H1 (cell line): ENCODE results near the gene MGAT5.

ENCODE experiments used
- CHD2 ChIP-seq: IDR thresholded peaks from 2 replicates; pipeline ENCODE4 v1.6.1; 2012; ENCODE audit warnings: low read length, improper control_type of control experiment
- CHD7 ChIP-seq: fragments of 300-600 bp; sonication (generic); IDR thresholded peaks from 2 replicates; pipeline ENCODE4 v1.7.1; 2012; ENCODE audit warnings: low read length, moderate library complexity, mild to moderate bottlenecking, inconsistent platforms; ENCODE audit not compliant: insufficient replicate concordance
- CTCF ChIP-seq, 3 experiments: IDR thresholded peaks; 1 replicate in 2 of 3; 2 replicates in 1 of 3; pipeline versions ENCODE4 v1.5.1 to v1.6.1; 2011; ENCODE audit warnings: low read length in 3 of 3, mild to moderate bottlenecking in 3 of 3, inconsistent platforms in 2 of 3, low read depth in 1 of 3, moderate library complexity in 1 of 3; ENCODE audit not compliant: insufficient read depth in 1 of 3; ENCODE audit errors: control extremely low read depth in 1 of 3
- EP300 ChIP-seq, 2 experiments: IDR thresholded peaks; 1 replicate in 1 of 2; 2 replicates in 1 of 2; pipeline ENCODE4 v1.6.1; 2011 to 2012; ENCODE audit warnings: low read depth in 2 of 2, low read length in 2 of 2, mild to moderate bottlenecking in 2 of 2, borderline replicate concordance in 1 of 2, inconsistent platforms in 1 of 2, moderate library complexity in 1 of 2
- EZH2 ChIP-seq: fragments of 200-600 bp; sonication (generic); IDR thresholded peaks from 2 replicates; pipeline ENCODE4 v1.7.1; 2012; ENCODE audit warnings: low read depth, mild to moderate bottlenecking, moderate library complexity, low read length, inconsistent platforms; ENCODE audit not compliant: severe bottlenecking
- HDAC2 ChIP-seq, 2 experiments: fragments of 300-600 bp in 1 of 2; sonication (generic) in 1 of 2; IDR thresholded peaks; 2 replicates each; pipeline ENCODE4 v1.6.1; 2011 to 2012; ENCODE audit warnings: low read depth in 2 of 2, low read length in 2 of 2, mild to moderate bottlenecking in 2 of 2, moderate library complexity in 2 of 2, borderline replicate concordance in 1 of 2, inconsistent platforms in 1 of 2
- MAX ChIP-seq: IDR thresholded peaks from 2 replicates; pipeline ENCODE4 v1.6.1; 2012; ENCODE audit warnings: inconsistent platforms
- NRF1 ChIP-seq: IDR thresholded peaks from 2 replicates; pipeline ENCODE4 v1.6.1; 2011; ENCODE audit warnings: mild to moderate bottlenecking, low read depth, low read length, improper control_type of control experiment
- POLR2A ChIP-seq, 2 experiments: IDR thresholded peaks; 1 replicate in 1 of 2; 2 replicates in 1 of 2; pipeline ENCODE4 v1.6.1; 2011; ENCODE audit warnings: low read depth in 2 of 2, low read length in 2 of 2, mild to moderate bottlenecking in 2 of 2; ENCODE audit errors: control extremely low read depth in 1 of 2
- RNF2 ChIP-seq: fragments of 200-900, 300-1000 bp; sonication (generic); IDR thresholded peaks from 2 replicates; pipeline ENCODE4 v1.7.1; 2016; ENCODE audit warnings: borderline replicate concordance, low read depth, mild to moderate bottlenecking, antibody characterized with exemption, low read length; ENCODE audit not compliant: poor library complexity, severe bottlenecking; ENCODE audit errors: missing control alignments
- RXRA ChIP-seq: IDR thresholded peaks from 2 replicates; pipeline ENCODE4 v1.6.1; 2011; ENCODE audit warnings: low read depth, mild to moderate bottlenecking, low read length, moderate library complexity; ENCODE audit not compliant: insufficient read depth
- TBP ChIP-seq: IDR thresholded peaks from 2 replicates; pipeline ENCODE4 v1.6.1; 2011; ENCODE audit warnings: low read depth, low read length, improper control_type of control experiment
- USF2 ChIP-seq: IDR thresholded peaks from 2 replicates; pipeline ENCODE4 v1.6.1; 2011; ENCODE audit warnings: low read length, improper control_type of control experiment
- ZNF274 ChIP-seq: IDR thresholded peaks from 2 replicates; pipeline ENCODE4 v1.7.0; 2012; ENCODE audit warnings: low read length, borderline replicate concordance; ENCODE audit errors: extremely low read depth

- TF ChIP-seq CTCF (IDR thresholded peaks at IDR 0.05; ENCODE audit: control extremely low read depth in 1 of 3, insufficient read depth in 1 of 3, low read depth in 1 of 3, low read length in 3 of 3) (no peak), EP300 (IDR thresholded peaks at IDR 0.05; ENCODE audit: borderline replicate concordance in 1 of 2, low read depth in 2 of 2, low read length in 2 of 2) (no peak), ZNF274 (no peak), NRF1 (no peak), POLR2A (IDR thresholded peaks at IDR 0.05; ENCODE audit: control extremely low read depth in 1 of 2, low read depth in 2 of 2, low read length in 2 of 2) (no peak), USF2 (no peak), RXRA (no peak), HDAC2 (IDR thresholded peaks at IDR 0.05; ENCODE audit: borderline replicate concordance in 1 of 2, low read depth in 2 of 2, low read length in 2 of 2) (no peak), MAX (no peak), CHD2 (no peak), CHD7 (no peak), RNF2 (no peak), EZH2 (no peak), TBP (no peak)
Measured at GRCh38 chr2:134247679-134248078, 6.2 kb upstream of the MGAT5 start.
